ENCODE measurements around the gene NSG2.

The NSG2 gene

DNA sequence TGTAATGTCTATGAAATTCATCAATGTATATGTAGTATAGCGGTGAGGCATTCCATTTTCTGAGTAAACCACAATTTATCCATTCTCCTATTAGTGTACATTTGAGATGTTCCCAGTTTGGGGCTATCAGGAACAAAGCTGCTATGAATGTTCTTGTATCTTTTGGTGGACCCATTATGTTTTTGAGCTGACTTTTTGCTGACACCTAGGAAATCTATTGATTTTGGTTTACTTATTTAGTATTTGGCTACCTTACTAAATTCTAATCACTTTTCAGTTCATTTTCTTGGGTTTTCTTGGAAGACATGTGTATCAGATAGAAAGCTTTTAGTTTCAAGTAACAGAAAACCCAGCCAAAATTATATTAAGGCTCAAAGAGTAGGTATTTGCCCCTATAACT, 13.7 kb downstream of the NSG2 start:
- DNase-seq (ENCODE audit: low spot score) = no peak

- no peak for DNase-seq (ENCODE audit: low spot score)
Measured at GRCh38 chr5:174063082-174063756, 17.7 kb downstream of the NSG2 start.

DNA sequence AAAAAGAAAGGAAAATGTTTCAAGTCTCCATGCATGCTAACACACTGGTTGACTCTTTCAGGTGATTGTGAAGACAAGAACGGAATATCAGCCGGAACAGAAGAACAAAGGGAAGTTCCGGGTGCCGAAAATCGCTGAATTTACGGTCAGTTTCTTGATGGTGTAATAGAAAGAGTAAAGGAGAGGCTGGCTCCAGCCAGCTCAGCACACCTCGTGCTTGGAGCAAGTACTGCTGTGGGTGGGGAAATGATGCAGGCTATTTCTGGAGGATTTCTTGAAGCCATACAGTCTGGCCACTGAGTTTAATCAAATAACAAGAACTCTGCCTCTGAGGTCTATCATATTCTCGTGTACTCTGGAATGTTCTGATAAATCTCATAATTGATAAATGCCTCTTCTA, 18.7 kb downstream of the NSG2 start:
- no peak for DNase-seq (ENCODE audit: low spot score)

GRCh38 chr5:174065528-174066197, 20.2 kb downstream of the NSG2 start:
- no peak for DNase-seq (ENCODE audit: low spot score)

GRCh38 chr5:174067499-174067898, 22.0 kb downstream of the NSG2 start:
- no peak for DNase-seq (ENCODE audit: low spot score)

GRCh38 chr5:174071484-174071883, 26.0 kb downstream of the NSG2 start:
- no peak for DNase-seq (ENCODE audit: low spot score)

GRCh38 chr5:174073122-174073660, 27.7 kb downstream of the NSG2 start:
- DNase-seq (ENCODE audit: low spot score) = no peak

DNA sequence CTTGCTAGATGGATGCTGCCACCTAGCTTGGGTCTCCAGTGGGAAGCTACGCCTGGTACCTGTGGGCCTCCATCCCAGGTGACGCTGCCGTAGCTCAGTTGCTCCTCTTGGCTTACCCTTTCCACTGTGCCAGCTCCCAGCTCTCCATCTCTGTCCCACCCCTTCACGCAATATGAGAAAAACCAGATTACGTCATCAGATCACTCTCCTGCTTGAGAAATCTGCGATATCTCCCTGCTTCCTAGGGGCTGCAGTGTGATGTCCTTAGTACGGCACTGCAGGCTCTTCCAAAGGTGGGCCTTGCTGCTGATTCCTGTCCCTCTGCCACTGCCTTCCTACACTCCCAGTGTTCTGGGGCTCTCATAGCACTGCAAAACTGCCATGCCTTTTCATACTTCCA, 28.9 kb downstream of the NSG2 start:
- peak; percentile 31 for DNase-seq (ENCODE audit: low spot score)

- DNase-seq (ENCODE audit: low spot score) = no peak
Measured at GRCh38 chr5:174078416-174078815, 32.9 kb downstream of the NSG2 start.

- no peak for DNase-seq (ENCODE audit: low spot score)
Measured at GRCh38 chr5:174082286-174082685, 36.8 kb downstream of the NSG2 start.

DNA sequence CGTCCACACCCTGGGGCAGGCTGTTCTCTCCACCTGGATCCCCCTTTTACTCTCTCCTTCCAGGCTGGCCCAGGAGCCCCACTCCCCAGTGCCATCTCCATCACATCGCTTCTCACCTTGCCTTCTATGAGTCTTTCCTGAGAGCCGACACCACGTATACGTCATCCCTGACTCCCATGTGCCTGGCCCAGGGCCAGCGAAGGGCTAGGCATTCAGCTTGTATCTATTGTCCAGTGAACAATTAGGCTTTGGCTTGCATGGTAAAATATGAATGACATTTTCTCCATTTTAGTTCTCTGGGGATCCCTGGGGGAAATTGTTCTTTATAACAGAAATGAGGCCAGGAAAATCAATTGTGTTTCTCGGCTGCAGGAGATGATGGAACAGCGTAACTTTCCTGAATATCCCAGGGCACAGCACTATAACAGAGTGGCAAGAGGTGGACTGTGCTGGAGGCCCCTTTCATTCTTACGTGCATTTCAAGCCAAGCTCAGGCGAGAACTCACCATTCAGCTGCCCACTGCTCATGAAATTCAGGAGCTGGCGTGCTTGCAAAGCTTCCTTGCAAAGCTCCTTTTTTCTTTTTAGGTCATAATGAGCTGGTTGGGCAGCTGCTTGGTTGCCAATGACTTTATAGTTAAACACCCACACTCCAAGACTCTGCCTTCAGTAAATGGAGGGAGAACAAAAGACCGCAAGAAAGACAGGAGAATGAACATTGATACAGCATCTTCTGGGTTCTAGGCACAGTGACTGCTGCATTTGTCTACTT, 37.7 kb downstream of the NSG2 start:
- DNase-seq (ENCODE audit: low spot score) = no peak

- DNase-seq (ENCODE audit: low spot score) = peak; percentile 97
Measured at GRCh38 chr5:174084691-174085154, 39.2 kb downstream of the NSG2 start.

DNA sequence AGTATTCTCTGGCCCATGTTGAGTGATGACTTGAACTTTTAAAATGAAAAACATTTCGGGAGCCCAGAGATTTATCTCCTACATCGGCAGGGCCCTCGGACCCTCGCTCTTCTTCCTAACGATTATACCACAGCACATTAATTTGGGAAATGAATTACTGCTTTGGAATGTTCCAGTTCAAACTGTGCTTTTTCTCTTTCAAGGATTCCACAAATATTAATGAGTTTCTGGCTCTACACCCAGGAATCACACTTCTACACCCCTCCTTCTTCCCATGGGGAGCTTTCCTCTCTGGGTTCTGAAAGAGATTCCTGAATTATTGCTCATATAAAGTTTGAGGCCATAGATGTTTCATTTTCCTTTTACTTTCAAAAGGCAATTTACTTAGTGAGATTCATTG, 41.2 kb downstream of the NSG2 start:
- no peak for DNase-seq (ENCODE audit: low spot score)

DNA sequence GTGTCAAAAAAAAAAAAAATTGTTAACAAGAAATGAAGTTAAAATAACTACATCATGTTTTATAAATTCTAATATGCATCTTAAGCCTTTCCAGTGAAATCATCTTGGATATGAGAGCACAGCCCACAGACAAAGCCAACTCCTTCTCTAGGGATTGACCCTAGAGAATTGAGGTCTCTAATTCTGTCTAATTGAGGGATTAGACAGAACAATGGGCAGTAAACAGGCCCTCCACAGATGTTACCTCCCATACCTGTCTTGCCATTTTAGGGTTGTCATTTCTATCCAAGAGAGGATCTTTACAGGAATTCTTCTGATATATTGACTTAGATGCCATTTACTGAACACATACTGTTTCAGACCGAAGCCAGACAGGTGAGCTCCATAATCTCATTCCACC, 42.3 kb downstream of the NSG2 start:
- DNase-seq (ENCODE audit: low spot score) = no peak

DNA sequence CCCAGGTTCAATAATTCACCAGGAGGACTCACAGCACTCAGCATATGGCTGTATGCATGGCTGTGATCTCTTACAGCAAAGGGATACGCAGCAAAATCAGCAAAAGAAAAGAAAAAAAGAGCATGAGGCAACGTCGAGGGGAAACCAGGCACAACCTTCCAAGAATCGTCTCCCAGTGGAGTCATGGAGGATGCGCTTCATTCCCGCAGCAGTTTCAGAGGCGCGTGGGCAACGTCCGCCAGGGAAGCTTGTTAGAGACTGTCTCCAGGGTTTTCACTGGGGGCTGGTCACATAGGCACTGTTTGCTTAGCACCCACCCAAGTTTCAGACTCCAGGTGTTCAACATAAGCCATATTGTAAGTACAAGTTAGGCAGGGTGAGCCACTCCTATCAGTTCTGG, 44.6 kb downstream of the NSG2 start:
- no peak for DNase-seq (ENCODE audit: low spot score)

DNA sequence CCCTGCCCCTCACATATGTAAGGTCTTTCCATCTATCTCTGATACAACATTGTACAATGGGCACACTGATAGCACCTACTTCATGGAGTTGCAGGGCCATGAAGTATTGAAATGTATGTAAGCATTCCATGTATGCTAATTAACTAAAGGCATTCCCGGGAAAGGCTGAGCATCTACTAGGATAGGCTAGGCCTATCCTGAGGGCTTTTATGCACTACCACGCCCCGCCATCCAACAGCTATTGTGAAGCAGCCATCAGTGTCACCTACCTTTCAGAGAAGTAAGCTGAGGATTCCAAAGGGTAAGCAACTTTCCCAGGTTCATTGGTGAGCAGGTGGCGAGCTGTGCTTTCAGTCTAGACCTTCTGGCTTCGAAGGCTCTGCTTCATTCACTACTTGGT, 47.6 kb downstream of the NSG2 start:
- DNase-seq (ENCODE audit: low spot score) = no peak

DNA sequence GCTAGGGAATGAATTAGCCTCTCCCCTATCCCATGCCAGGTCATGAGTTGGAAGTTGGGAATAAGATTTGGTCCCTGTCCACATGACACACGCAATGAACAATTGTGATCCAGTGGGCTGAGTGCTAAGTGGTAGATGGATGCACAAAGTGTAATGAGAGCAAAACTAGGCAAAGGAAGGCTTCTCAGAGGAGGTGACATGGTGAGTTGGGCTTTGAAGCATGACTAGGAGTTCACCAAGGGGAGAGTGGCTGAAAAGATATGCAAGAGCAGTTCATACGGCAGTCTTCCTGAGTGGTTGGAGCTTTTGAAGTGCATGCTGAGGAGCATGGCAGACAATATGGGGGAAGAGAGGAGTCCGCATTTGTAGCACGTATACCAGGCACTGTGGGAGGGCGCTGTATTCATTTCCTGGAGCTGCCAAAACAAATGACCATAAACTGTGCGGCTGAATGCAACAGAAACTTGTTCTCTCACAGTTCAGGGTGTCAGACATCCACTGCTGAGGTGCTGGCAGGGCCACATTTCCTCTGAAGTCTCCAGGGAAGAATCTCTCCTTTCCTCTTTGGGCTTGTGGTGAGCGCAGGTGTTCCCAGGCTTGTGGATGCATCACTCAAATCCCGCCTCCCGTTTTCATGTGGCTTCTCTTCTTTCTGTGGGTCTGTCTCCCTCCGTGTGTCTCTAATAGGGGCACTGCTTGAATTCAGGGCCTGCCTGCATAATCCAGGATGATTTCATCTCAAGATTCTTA, 49.5 kb downstream of the NSG2 start:
- peak; percentile 29 for DNase-seq (ENCODE audit: low spot score)

DNA sequence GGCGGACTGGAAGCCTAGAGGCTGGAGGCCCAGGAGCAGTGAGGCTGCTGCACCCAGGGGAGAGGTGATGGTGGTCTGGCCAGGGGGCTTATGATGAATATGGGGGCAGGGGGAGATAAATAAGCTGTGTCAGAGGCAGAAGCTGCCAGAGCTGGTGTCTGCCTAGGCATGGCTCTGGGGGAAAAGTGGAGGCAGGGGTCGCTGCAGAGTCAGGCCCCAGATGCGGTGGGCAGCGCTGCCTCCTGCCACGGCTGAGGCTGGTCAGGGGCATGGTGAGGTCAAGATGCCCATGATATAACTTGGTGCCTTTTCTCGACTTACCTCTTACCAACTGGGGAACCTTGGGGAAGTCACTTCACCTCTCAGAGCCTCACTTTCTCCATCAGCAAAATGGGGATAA, 51.1 kb downstream of the NSG2 start:
- DNase-seq (ENCODE audit: low spot score) = no peak

- no peak for DNase-seq (ENCODE audit: low spot score)
Measured at GRCh38 chr5:174097486-174098185, 52.1 kb downstream of the NSG2 start.

DNA sequence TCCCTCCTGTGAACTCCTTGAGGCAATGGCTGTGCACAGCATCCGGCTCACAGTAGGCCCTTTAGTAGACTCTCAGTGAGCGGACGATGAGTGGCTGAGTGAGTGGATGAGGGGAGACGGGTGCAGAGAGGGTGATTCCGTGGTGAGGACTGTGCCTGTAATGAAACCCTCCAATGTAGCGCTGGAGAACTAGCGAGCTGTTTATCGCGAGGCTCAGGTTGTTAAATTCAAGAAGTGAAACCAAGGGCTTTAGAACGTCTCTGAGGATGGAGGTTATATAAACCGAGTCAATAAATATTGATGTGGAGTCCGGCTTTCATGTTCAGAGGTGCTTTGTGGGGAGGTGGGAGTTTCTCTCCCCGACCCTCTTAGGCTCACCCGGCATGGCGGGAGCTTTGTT, 53.2 kb downstream of the NSG2 start:
- no peak for DNase-seq (ENCODE audit: low spot score)

DNA sequence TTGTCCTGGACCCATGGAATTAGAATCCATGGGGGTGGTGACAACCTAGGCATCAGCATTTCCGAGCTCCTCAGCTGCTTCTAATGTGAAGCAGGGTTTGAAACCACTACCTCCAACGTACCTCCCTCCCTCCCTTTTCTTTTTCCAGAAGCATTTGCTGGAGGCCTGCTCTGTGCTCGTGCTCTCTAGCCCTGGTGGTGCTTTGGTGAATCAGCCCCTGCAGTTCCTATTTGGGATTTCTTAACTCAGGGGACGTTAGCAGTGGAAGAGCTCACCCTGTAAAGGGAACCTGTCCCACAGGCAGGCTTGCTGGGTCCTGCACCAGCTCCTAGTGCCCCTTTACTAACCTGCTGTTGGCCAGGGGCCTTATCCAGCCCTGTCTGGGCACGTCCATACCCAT, 55.0 kb downstream of the NSG2 start:
- DNase-seq (ENCODE audit: low spot score) = peak; percentile 22

Data from SK-N-DZ (cell line).